ENCODE data around the gene MFSD11.
"Not testable (repeated sequence)": the region's sequence is repeated elsewhere in the genome, so short reads cannot be mapped to it uniquely, and the experiment has no call there.

The MFSD11 gene

GRCh38 chr17:76727745-76728456 lies 10.0 kb upstream of the MFSD11 start:
- no peak for FAIRE-seq

GRCh38 chr17:76731800-76732733 lies 5.9 kb upstream of the MFSD11 start:
- FAIRE-seq: not testable (repeated sequence)

- no peak for FAIRE-seq
Measured at GRCh38 chr17:76732734-76733617, 4.9 kb upstream of the MFSD11 start.

- no peak for FAIRE-seq
Measured at GRCh38 chr17:76733618-76733957, 4.3 kb upstream of the MFSD11 start.

GRCh38 chr17:76734080-76734840 lies 3.7 kb upstream of the MFSD11 start:
- no peak for FAIRE-seq

GRCh38 chr17:76735006-76735405 lies 2.9 kb upstream of the MFSD11 start:
- no peak for FAIRE-seq

- no peak for FAIRE-seq
Measured at GRCh38 chr17:76735586-76736348, 2.2 kb upstream of the MFSD11 start.

- no peak for FAIRE-seq
Measured at GRCh38 chr17:76736349-76737081, 1.4 kb upstream of the MFSD11 start.

- FAIRE-seq: no peak
Measured at GRCh38 chr17:76737082-76737675, 740 bp upstream of the MFSD11 start, which contains the start of gene SRSF2. Gene SRSF2, minus strand, starts transcription at chr17:76737331. Its CDS starts 171 bp downstream, at chr17:76737160.

- FAIRE-seq: no peak
Measured at GRCh38 chr17:76738468-76738850, 540 bp downstream of the MFSD11 start.

DNA sequence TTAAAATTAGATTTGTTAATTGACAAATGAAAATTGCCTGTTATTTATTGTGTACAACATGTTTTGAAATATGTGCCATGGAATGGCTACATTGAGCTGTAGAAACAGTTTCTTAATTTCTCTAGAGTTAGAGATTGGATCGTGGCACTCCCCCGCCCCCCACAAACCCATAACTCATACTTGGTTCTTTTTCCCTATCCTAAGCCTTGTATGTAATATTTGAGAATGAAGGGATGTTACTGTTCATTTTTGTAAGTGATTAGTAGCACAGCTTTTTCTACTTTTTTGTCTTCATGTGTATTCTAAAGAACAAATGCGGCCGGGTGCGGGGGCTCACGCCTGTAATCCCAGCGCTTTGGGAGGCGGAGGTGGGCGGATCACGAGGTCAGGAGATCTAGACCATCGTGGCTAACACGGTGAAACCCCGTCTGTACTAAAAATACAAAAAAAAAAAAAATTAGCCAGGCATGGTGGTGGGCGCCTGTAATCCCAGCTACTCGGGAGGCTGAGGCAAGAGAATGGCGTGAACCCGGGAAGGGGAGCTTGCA lies 1.7 kb downstream of the MFSD11 start:
- FAIRE-seq: not testable (repeated sequence)

DNA sequence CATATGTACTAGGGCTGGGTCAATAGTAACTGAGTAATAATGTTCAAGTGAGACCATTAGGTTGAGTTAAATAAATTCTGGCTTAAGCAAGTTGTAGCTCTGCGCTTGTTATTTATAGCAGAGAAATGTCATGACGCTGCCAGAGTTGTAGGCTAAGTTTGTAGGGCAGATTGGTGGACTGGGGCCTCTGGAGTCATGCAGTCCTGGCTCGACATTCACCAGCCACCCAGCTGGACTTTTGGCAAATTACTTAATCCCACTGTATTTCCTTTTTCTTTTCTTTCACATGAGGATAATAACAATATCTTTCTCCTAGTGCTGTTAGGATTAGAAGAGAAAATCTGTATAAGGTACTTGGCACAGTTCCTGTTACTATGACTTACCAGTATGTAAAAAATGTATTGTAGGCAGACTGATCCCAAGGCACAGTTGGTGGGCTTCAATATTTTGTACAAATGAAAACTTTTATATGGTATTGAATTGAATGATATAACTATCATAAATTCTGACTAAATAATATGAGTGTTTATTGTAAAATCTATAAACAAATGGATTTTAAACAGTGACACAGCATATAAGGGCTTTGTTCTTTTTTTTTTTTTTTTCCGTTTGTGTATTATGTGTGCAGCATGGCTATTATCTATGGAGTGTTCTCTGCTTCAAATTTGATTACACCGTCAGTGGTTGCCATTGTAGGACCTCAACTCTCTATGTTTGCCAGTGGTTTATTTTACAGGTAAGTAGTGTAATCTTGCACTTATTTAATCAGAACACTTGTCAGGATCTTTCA lies 2.6 kb downstream of the MFSD11 start:
- no peak for FAIRE-seq

DNA sequence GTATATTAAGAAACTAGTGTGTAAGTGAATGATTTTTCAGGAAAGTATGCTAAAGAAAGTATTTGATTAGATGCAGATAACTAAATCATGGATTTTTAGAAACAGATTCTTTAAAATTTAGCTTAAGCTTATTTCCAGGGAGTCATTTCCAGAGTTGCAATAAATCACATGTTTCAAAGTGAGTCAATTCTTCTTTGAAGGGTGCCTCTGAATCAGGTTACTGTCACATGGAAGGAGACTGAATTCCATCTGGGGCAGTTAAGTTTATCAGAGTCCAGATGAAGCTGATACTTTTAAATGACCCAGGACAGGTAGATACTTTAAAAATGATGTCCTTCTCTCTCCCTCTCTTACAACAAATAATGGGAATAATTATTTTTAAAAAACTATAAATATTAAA lies 5.0 kb downstream of the MFSD11 start:
- FAIRE-seq: no peak

- no peak for FAIRE-seq
Measured at GRCh38 chr17:76744747-76745146, 6.8 kb downstream of the MFSD11 start.

DNA sequence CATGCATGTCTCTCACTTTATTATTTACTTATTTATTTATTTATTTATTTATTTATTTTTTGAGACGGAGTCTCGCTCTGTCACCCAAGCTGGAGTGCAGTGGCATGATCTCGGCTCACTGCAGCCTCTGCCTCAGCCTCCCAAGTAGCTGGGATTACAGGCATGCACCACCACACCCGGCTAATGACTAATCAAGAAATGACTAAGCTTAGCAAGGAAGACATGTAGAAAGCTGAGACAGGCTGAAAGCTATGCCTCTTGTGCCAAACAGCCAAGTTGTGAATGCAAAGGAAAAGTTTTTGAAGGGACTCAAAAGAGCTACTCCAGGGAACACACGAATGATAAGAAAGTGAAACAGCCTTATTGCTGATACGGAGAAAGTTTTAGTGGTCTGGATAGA lies 7.9 kb downstream of the MFSD11 start:
- FAIRE-seq: not testable (repeated sequence)

GRCh38 chr17:76747716-76748363 lies 9.9 kb downstream of the MFSD11 start:
- no peak for FAIRE-seq

GRCh38 chr17:76748657-76749056 lies 10.7 kb downstream of the MFSD11 start:
- FAIRE-seq: no peak

GRCh38 chr17:76751416-76751993 lies 13.6 kb downstream of the MFSD11 start:
- no peak for FAIRE-seq
